ENCODE data around the gene PLA2G6.
"Not testable (repeated sequence)": the region's sequence is repeated elsewhere in the genome, so short reads cannot be mapped to it uniquely, and the experiment has no call there.

PLA2G6 gene

GRCh38 chr22:38189104-38189503 lies 7.5 kb upstream of the PLA2G6 start:
- no peak for DNase-seq (ENCODE audit: low spot score)

DNA sequence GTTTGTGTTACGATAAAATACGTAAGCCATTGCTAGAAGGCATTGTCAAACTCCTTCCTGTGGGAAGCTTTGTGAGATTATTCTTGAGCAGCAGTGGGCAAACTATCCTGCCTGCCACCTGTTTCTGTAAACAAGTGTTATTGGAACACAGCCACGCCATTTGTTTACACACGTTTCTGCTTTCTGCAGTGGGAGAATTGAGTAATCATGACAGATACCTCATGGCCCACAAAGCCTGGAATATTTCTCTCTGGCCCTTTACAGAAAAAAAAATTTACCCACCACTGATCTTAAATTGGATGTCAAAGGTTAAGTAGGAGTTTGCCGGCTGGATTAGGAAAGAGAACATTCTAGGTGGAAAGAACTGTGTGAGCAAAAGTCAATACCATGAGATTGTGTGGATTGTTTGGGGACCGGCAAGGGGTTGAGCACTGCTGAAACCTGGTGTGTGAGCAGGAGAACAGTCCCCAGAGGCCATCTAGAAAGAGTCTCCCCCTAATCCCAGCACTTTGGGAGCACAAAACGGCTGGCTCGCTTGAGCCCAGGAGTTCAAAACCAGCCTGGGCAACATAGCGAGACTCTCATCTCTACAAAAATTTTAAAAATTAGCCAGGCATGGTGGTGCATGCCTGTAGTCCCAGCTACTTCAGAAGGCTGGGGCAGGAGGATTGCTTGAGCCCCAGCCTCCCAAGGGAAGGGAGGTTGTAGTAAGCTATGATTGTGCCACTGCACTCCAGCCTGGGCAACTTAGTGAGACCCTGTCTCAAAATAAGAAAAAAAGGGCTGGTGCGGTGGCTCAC lies 6.0 kb upstream of the PLA2G6 start:
- DNase-seq (ENCODE audit: low spot score) = no peak

DNA sequence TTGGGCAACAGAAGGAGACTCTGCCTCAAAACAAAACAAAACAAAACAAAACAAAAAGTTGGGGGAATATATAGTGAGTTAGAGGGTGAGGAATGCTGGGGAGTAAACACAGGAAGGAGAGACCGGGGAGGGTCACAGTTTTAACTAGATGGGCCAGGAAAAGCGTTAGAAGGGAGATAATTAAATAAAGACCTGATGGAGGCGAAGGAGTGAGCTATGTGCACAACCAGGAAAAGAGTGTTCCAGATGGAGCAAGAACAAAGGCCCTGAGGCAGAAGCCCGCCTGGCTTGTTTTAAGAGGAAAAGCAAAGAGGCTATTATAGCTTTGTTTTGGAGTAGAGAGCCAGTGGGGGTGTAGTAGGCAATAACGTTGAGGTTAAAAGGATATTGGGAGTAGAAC lies 4.8 kb upstream of the PLA2G6 start:
- no peak for DNase-seq (ENCODE audit: low spot score)

- no peak for DNase-seq (ENCODE audit: low spot score)
Observed at GRCh38 chr22:38184788-38185187, 3.2 kb upstream of the PLA2G6 start.

DNA sequence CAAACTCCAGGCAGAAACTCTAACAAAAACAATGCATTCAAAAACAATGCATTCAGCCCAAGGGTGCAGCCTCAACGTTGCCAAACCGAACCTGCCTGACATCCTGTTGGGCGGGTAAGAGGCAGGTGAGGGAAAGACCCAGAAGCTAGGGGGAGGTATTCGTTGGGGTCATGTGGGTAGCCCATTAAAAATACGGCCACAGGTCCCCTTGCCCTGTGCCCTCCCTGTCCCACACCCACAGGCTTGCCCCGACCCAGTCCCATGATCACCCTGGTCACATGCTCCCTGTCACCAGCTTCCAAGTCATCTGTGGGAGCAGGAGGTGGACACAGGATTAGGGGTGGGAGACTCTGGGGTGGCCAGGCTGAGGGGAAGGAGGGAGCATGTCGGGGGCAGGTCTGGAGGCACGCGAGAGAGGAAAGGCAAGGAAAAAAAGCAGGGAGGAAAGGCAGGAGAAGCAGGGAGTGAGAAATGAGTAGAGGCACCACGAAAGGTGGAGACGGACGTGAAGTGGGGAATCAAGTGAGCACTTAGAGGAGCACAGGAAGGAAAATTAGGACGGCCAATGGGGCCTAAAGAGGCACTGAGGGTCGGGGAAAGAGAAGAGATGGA lies 683 bp downstream of the PLA2G6 start:
- DNase-seq (ENCODE audit: low spot score) = no peak

DNA sequence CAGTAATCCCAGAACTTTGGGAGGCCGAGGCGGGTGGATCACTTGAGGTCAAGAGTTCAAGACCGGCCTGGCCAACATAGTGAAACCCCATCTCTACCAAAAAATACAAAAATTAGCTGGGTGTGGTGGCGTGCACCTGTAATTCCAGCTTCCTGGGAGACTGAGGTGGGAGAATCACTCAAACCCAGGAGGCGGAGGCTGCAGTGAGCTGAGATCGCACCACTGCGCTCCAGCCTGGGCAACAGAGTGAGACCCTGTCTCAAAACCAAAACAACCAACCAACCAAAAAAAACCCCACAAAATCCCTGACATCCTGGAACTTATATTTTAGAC lies 3.1 kb downstream of the PLA2G6 start:
- DNase-seq (ENCODE audit: low spot score) = not testable (repeated sequence)

DNA sequence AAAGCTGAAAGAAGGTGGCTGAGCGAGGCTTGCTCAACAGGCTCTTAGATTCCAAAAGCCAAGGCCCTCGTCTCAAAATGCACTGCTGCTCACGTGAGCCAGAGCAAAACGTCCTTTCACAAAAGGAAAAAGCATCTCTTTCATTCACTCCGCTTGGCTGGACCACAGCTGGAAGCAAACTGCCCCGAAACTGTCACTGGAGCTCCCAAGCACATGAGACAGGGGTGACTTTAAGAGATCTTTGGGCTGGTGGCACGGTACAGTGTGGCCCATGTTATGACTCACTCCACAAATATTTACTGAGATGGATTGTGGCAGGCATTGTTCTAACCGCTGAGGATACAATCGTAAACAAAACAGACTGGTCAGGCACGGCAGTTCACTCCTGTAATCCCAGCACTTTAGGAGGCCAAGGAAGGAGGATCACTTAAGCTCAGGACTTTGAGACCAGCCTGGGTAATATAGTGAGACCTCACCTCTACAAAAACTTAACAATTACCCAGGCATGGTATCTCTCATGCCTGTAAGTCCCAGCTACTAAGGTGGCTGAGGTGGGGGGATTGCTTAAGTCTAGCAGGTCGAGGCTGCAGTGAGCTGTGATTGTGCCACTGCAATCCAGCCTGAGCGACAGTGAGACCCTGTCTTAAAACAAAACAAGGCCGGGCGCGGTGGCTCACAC lies 3.6 kb downstream of the PLA2G6 start:
- DNase-seq (ENCODE audit: low spot score) = peak; percentile 87

DNA sequence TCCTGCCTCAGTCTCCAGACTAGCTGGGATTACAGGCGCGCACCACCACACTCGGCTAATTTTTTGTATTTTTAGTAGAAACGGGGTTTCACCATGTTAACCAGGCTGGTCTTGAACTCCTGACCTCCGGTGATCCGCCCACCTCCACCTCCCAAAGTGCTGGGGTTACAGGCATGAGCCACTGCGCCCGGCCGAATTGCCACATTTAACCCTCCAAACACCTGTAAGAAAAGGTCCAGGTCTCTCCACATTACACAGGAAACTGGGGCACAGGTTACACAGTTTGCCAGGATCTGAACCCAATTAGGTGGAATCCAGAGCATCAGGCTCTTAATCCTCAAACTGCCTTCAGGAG lies 4.1 kb downstream of the PLA2G6 start:
- DNase-seq (ENCODE audit: low spot score) = not testable (repeated sequence)

GRCh38 chr22:38177044-38177443 lies 4.6 kb downstream of the PLA2G6 start:
- no peak for DNase-seq (ENCODE audit: low spot score)

GRCh38 chr22:38176170-38176741 lies 5.4 kb downstream of the PLA2G6 start:
- DNase-seq (ENCODE audit: low spot score) = peak; percentile 56

DNA sequence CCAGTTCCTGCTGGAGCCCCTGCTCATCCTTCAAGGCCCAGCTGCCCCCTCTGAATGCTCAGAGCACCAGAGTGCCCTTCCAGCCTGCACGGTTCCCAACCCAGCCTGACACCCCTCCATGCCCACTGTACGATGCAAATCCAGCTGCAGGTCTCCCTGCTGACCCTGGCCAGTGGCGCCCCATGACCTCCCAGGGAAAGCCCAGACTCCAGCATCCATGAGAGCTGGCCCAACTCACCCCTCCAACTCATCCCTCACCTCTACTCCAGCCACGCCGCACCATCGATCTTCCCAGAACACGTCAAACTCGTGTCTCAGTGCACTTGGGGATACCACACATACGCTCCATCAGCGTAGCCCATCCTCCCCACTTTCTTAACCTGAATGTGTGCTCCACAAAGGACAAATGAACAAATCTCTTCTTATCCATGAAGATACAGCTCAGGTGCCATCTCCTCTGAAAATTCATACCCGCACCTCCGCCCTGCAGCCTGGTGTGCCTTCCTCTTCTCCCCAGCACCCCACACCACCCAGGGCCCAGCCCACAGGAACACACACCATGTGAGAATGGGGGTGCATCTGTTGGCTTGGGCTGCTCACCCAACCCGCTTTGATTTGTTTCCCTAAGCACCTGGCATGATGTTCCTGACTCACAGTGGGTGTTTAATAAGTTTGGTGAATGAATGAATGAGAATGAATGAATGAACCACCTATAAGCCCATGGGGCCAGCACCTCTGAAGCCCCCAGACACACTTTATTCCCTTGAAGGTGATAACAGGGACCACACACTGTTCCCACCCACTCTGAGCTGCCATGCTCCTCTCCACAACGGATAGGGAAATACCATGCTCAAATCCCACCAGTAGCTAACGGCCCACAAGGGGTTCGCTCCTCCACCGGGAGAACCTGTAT lies 6.2 kb downstream of the PLA2G6 start:
- DNase-seq (ENCODE audit: low spot score) = no peak

- DNase-seq (ENCODE audit: low spot score) = no peak
Observed at GRCh38 chr22:38174626-38175025, 7.0 kb downstream of the PLA2G6 start.

- DNase-seq (ENCODE audit: low spot score) = no peak
Observed at GRCh38 chr22:38173641-38173906, 8.1 kb downstream of the PLA2G6 start.

DNA sequence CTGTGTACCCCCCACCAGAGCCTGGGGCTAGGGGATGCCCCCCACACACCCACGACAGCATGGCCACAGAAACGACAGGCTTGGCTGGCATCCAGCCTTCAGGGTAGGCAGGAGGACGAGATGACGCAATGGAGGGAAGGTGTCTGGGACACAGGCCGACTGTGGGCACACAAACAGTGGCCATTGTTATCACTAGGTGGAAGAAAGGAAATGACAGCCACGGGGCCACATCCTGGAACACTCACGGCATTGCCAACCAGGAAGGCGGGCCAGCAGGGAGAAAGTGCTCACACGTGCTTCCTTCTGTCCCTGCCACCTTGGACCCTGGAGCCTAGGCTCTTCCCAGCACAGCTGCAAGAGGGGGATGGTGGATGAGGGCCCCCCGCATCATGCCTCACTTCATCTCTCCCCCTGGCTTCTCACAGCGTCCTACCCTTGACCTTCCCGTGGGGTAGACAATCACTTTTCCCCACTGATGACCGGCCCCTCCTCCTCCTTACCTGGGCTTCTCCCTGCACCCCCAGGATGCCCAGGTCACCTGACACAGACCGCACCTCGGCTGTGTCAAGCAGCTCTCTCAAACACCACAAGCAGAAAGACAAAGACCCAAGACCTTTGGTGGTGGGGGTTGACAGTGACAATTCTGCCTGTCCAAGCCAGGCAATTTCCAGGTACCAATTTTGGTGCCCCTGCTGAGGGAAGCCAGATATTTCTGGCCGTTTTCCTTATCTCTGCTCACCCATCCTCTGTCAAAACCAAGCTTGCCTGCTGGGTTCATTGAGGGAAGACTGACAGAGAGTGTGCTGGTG lies 8.6 kb downstream of the PLA2G6 start:
- DNase-seq (ENCODE audit: low spot score) = peak; percentile 63

DNA sequence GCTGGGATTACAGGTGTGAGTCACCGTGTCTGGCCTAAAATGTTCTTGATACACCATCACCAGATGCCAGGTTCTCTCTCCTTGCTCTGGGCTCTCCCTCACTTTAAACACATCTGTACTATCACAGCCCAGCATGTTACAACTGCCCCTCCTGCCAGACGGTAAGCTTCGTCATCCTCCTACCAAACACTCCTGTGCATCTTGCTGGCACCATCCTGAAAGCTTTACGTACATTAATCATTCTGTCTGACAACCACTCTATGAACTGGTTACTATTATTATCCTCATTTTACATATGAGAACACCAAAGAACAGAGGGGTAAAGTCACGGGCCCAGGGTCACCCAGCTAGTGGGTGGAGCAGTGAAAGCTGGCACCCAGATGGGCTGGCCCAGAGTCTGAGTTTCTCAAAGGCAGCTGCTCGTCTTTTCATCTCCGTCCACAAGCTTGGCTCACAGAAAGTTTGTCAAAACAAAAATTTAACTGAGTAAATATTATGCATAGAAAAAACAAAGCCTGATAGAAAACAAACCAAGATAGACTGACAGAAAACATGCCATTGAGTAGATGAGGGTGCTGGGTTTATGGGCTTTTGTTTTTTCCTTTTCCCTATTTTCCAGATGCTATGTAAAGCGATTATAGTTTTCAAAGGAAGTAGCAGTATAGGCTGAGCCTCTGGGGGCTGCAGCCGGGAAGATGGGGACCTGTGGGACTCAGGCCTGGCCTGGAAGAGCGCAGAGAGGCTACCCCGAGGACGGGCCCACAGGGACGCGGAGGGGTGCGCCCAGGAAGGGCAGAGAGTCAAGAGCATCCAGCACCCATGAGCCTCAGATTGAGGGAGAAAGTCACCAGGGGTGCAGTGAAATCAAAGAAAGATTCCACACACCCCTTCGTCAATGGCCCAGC lies 9.5 kb downstream of the PLA2G6 start:
- no peak for DNase-seq (ENCODE audit: low spot score)

GRCh38 chr22:38170469-38170868 lies 11.2 kb downstream of the PLA2G6 start:
- no peak for DNase-seq (ENCODE audit: low spot score)

- no peak for DNase-seq (ENCODE audit: low spot score)
Observed at GRCh38 chr22:38169116-38169515, 12.5 kb downstream of the PLA2G6 start.

DNA sequence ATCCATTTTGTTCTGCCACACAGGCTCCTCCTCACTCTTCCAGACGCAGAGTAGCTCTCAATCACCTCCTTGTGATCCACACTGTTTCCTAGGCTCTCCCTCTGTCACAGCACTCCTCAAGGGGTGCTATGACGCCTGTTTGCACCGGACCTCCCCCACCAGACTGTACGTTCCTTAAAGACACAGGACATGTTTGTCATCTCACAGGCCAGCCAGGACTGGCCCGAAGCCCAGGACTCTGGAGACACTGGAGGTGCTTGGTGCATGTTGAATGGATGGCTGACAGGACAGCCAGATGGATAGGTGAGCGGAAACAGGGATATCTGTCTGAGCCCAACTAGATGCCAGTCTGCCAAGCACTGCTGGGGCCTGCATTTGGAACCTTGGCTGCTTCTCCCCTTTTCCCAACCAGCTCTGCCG lies 13.6 kb downstream of the PLA2G6 start:
- no peak for DNase-seq (ENCODE audit: low spot score)

DNA sequence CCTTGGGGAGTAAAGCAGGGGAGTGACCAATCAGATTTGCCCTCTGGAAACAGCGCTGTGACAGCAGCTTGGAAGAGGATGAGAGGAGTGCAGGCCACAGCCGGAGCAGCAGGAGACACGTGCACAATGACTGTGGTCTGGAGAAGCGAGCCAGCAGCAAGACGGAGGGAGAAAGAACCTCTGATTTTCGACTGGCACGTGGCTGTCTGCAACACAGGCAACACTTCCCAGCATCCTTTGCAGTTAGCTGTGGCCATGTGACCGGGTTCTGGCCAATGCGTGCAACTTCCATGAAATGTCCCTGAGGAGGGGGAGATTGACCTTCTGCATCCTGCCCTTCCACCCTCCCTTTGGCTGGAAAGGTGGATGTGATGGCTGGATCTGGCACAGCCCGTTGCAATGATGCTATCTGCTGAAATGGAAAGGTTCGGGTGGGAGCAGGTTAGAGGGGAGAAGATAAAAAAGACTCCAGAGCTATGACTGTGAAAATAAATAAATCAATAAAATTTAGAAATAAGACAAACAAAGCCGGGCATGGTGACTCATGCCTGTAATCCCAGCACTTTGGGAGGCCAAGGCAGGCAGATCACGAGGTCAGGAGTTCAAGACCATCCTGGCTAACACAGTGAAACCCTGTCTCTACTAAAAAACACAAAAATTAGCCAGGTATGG lies 15.6 kb downstream of the PLA2G6 start:
- DNase-seq (ENCODE audit: low spot score) = no peak

DNA sequence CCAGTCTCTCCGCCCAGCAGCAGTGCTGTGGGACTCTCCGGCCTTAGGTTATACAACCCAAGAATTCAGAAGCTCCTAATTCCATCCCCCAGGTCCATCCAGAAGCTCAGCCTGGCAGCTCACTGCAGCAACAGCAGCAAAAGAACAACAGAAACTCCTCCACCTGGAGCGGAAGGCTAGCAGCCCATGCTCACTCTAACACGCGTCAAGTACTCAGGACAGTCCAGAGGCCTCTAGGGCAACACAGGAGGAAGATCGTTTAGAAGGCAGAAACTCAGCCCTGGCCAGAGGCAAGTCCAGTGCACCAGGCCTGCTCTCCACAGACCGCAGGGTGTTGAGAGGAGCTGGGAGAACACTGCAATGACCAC lies 17.1 kb downstream of the PLA2G6 start:
- no peak for DNase-seq (ENCODE audit: low spot score)

Data from COLO829 (cell line).